Activated CD4-positive, alpha-beta T cell treated with anti-CD3 and anti-CD28 coated beads for 36 hours (primary cell): ENCODE data around the gene CBR1. TPM values are rescaled to one million over a fixed set of nuclear protein-coding genes. Genes with fewer than 3 reads are reported as not detected.
A peak's percentile ranks its signal among the peaks of the same experiment; 100 is the strongest.

ENCODE experiments used
- ATAC-seq: fragments of 200-7000 bp; cut with Tn5 transposase; one replicate; pipeline ENCODE4 v1.10.0; 2021; ENCODE audit warnings: mild to moderate bottlenecking, moderate library complexity
- CTCF ChIA-PET: fragments of 350-600 bp; sonication (Branson Sonifier 250); formaldehyde crosslinking; loops from one replicate; lab custom pipeline; 2021; ENCODE audit warnings: antibody characterized with exemption; lab: Charles Lee
- POLR2A ChIA-PET: fragments of 350-600 bp; sonication (Branson Sonifier 250); formaldehyde crosslinking; loops from one replicate; lab custom pipeline; 2021; ENCODE audit warnings: antibody characterized with exemption, inconsistent platforms; lab: Charles Lee
- DNase-seq: peaks from one replicate; pipeline ENCODE4 v3.0.0-alpha.2; 2020
- H3K27ac Mint-ChIP-seq: one replicate; pipeline ENCODE4 v1.8.0; 2021; ENCODE audit warnings: mixed read lengths
- H3K27me3 Mint-ChIP-seq: one replicate; pipeline ENCODE4 v1.8.0; 2021; ENCODE audit warnings: mixed read lengths
- H3K36me3 Mint-ChIP-seq: one replicate; pipeline ENCODE4 v1.8.0; 2021; ENCODE audit warnings: low read depth, mixed read lengths
- H3K4me1 Mint-ChIP-seq: one replicate; pipeline ENCODE4 v1.8.0; 2021; ENCODE audit warnings: mixed read lengths
- H3K4me3 Mint-ChIP-seq: one replicate; pipeline ENCODE4 v1.8.0; 2021; ENCODE audit warnings: mild to moderate bottlenecking, moderate library complexity, mixed read lengths
- H3K9me3 Mint-ChIP-seq: one replicate; pipeline ENCODE4 v1.8.0; 2021; ENCODE audit warnings: low read depth, mixed read lengths
- intact Hi-C, 2 experiments: fragments of 100-400 bp; cut with DNase I in 1 of 2; cut with micrococcal nuclease in 1 of 2; formaldehyde crosslinking; loops; one replicate each; pipeline versions ENCODE4 v1.14.2 to v1.15.1; 2022 to 2024; cut with DNase I, micrococcal nuclease
- total RNA-seq, 2 experiments: library from RNA; stranded (reverse); gene quantifications; one replicate each; pipeline ENCODE4 v1.2.3, GENCODE V29; 2021

CBR1 gene
- total RNA-seq, 2 experiments from 2014 or later, result 48.6 to 54.1 TPM

DNA sequence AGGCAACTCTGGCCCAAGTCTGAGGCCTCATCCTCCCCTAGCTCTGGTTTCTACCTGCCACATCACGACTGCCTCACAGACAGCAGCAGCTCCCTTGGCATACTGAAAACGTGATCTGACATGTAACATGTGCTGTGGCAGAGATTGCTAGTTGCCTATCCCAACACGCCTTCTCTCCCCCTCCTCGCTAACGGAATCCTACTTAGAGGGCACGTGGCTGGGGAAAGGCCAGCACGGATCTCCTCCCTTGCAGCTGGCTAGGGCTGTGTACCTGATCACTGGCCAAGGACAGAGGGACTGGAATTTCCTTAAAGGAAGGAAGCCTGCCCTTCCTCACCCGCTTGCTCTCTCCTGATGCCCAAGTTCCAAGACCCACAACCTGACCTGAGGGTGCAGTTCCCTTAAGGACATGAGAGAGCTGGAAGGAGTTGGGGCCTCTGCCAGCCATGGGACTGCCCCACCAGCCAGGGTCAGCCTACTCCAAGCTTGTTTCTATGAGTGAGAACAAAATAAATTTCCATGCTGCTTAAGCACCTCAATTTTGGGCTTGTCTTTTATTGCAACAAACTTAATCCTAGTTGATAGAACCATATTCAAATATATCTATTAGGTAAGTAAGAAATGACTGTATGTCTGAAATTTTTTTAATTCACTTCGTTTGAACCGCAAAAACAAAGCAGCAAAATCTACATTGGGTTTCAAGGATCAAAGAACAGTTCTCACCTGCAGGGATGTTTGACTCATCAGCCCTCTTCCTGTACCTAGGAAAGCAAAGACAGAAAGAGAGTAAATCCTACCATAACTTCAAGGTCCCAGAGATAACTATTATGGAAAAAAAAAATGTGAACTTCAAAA lies 16.7 kb upstream of the CBR1 start:
- POLR2A ChIA-PET, result no interaction called here
- Mint-ChIP-seq H3K27me3 (no peaks in the 10 kb centered on the region), H3K4me1 (peaks cover 22% of the 10 kb centered on the region), H3K27ac (peak overlapping the region; percentile 58), H3K4me3 (no peak overlapping the region), H3K36me3 (peaks cover 67% of the 10 kb centered on the region), H3K9me3 (no peaks in the 10 kb centered on the region)
- DNase-seq (no peak), ATAC-seq (peak; percentile 55)
- CTCF ChIA-PET, result interaction anchor here (0.5 to 1.2 kb wide), 6 partner anchors 12 to 1213 kb away, joined by 3 to 5 read pairs (median 4); no protein-coding TSS in a partner anchor
- intact Hi-C loops, result no loop called here

DNA sequence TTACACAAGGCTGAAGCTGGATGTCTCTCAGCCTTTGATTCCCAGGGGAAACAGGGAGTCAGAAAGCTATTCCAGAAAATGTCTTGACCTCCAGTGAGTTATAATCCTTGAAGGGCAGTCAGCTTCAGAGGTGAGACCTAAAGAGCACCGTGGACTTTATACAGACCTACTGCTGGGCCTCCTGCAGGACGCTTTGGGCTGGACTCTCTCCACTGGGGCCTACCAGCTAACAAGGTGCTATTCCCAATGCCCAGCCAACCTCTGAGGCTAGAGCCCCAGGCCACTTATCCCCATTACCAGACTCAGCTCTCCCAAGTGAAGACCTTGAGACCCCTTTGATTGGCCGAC lies 16.1 kb upstream of the CBR1 start:
- peak; percentile 19 for ATAC-seq
- intact Hi-C loops, result no loop called here
- Mint-ChIP-seq H3K27ac (no peak overlapping the region), H3K4me1 (peaks cover 24% of the 10 kb centered on the region), H3K9me3 (no peaks in the 10 kb centered on the region), H3K4me3 (no peak overlapping the region), H3K27me3 (no peaks in the 10 kb centered on the region), H3K36me3 (peaks cover 64% of the 10 kb centered on the region)
- no peak for DNase-seq
- ChIA-PET POLR2A (no interaction called here), CTCF (interaction anchor here (0.6 to 1.2 kb wide), 4 partner anchors 27 to 750 kb away, joined by 3 to 5 read pairs (median 4); no protein-coding TSS in a partner anchor)

DNA sequence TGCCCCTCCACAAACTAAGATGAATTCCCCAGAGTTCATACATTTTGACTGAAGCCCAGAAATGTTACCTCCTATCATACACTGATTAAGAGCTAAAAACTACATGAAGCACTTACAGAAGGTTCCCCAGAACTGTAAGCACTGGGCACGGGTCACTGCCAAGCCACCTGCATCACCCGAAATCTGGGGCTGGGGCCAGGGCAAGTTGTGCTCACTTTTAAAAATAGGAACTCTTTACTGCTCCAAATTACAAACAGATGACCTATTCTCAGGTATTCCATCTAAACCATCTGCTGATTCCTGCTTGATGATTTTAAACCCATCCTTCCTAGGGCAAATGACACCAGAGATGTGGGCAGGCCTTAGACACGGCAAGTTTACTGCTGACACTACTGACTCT lies 14.3 kb upstream of the CBR1 start:
- Mint-ChIP-seq H3K4me3 (no peak overlapping the region), H3K4me1 (peaks cover 27% of the 10 kb centered on the region), H3K9me3 (no peaks in the 10 kb centered on the region), H3K27me3 (no peaks in the 10 kb centered on the region), H3K27ac (no peak overlapping the region), H3K36me3 (peaks cover 52% of the 10 kb centered on the region)
- ChIA-PET CTCF (no interaction called here), POLR2A (no interaction called here)
- ATAC-seq (no peak), DNase-seq (no peak)
- intact Hi-C loops, result no loop called here

DNA sequence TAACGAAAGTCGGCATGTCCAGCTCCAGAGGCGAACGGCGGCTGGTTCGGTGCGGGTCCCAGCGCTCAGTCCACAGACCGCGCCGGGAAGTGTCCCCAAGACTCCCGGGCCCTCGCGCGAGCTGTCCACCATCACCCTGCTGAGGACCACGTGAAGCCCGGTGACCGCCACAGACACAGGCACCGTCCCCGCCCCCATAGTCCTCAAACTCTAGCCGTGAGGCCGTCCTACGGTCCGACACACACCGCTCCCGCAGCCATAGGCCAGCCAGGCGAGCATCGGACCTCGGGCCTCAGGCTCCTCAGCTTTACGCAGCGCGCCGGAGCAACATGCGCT lies 10.0 kb upstream of the CBR1 start:
- ChIA-PET CTCF (interaction anchor here (0.6 to 2.8 kb wide), 6 partner anchors 10 to 60 kb away, joined by 3 to 14 read pairs (median 4); partner anchors contain the start of gene CBR1), POLR2A (interaction anchor here (1.2 to 1.4 kb wide), 3 partner anchors 10 to 260 kb away, joined by 5 to 13 read pairs (median 6); partner anchors contain the start of genes CBR1 and MORC3)
- intact Hi-C loops, result loop anchor here (1.0 to 10.0 kb wide), 11 partner anchors 10 to 1305 kb away; partner anchors contain the start of genes DOP1B (in 2 of the 2), CBR3 (in 1 of the 2), CHAF1B (in 1 of the 2) and DYRK1A (in 1 of the 2)
- ATAC-seq (peak; percentile 23), DNase-seq (no peak)
- H3K9me3 Mint-ChIP-seq, result no peaks in the 10 kb centered on the region
- H3K27ac Mint-ChIP-seq, result peak overlapping the region; percentile 92
- peaks cover 14% of the 10 kb centered on the region for H3K4me1 Mint-ChIP-seq
- peak overlapping the region; percentile 89 for H3K4me3 Mint-ChIP-seq
- no peaks in the 10 kb centered on the region for H3K27me3 Mint-ChIP-seq
- peaks cover 30% of the 10 kb centered on the region for H3K36me3 Mint-ChIP-seq

DNA sequence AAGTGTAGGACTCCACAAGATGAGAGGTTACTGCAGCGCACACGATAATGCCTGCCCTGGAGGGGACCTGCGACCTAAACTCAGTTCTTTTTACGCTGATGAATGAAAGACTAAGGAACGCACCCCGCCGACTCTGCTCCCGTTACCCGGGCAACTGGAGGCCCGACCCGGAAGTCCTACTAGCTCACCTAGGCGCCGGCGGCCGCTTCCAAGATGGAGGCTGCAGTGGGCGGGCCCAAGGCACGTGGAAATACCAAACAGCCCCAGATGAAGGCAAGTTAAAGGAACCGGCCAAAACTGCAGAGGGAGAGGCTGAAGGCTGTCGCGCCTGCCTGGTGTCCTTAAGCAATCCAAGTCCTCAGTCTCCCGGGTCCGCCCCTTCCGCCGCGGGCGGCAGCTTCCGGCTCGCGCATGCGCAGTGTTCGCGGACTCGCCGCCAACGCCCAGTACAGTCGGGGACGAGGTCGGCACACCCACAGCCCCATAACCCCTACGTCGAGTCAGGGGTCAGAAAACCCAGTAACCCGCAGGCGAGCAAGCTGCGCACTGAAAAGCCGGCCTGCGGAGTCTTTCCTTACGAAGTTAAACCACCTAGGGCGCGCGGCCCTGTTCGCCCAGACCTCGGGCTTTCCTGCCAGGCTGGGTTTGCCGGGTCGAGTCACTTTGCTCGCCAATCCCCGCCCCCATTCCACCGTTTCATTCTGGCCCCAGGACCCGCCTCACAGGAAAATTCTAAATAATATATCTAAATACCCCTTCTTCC lies 9.5 kb upstream of the CBR1 start, which contains the start of gene SETD4:
Gene SETD4, minus strand, starts transcription at position 368 of the 763 bp plus-strand sequence. CDS start 1,638 bp downstream, outside the sequence.
- CTCF ChIA-PET, result interaction anchor here (0.6 to 2.8 kb wide), 7 partner anchors 10 to 65 kb away, joined by 3 to 14 read pairs (median 3); partner anchors contain the start of gene CBR1
- ATAC-seq (peak; percentile 92), DNase-seq (peak; percentile 95)
- Mint-ChIP-seq H3K9me3 (no peaks in the 10 kb centered on the region), H3K4me1 (peaks cover 15% of the 10 kb centered on the region), H3K4me3 (peak within 1 kb of the TSS; percentile 89), H3K27ac (peak within 1 kb of the TSS; percentile 92), H3K36me3 (peaks cover 25% of the 10 kb centered on the region), H3K27me3 (no peaks in the 10 kb centered on the region)
- POLR2A ChIA-PET, result interaction anchor here (1.2 to 1.4 kb wide), 3 partner anchors 10 to 260 kb away, joined by 5 to 13 read pairs (median 6); partner anchors contain the start of genes CBR1 and MORC3
- intact Hi-C loops, result loop anchor here (1.0 to 10.0 kb wide), 11 partner anchors 9 to 1304 kb away; partner anchors contain the start of genes DOP1B (in 2 of the 2), CBR3 (in 1 of the 2), CHAF1B (in 1 of the 2) and DYRK1A (in 1 of the 2)

DNA sequence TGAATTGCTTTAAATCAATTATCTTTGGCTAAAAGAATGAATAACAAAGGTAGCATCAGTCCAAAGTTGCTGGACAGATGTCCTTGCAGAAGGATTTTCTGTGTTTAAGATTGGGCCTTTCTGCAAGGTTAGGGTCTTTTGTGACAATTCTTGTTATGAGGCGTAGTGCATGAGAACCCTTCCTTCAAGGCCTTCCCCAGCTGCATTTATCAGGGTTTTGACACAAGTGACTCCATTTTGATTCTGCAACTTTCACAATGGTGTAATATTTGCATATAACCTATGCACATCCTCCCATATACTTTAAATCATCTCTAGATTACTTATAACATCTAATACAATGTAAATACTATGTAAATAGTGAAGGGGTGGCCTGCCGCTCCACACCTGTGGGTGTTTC lies 8.4 kb upstream of the CBR1 start:
- H3K36me3 Mint-ChIP-seq, result peaks cover 19% of the 10 kb centered on the region
- intact Hi-C loops, result loop anchor here (2.0 to 10.0 kb wide), 5 partner anchors 73 to 1303 kb away; partner anchors contain the start of genes CBR3 (in 1 of the 2), CHAF1B (in 1 of the 2), DYRK1A (in 1 of the 2) and PIGP (in 1 of the 2)
- ATAC-seq (no peak), DNase-seq (no peak)
- no peak overlapping the region for H3K4me3 Mint-ChIP-seq
- no peaks in the 10 kb centered on the region for H3K27me3 Mint-ChIP-seq
- POLR2A ChIA-PET, result interaction anchor here (0.6 kb wide), 1 partner anchor 1689 kb away, joined by 3 read pairs; no protein-coding TSS in a partner anchor
- H3K4me1 Mint-ChIP-seq, result peaks cover 25% of the 10 kb centered on the region
- H3K27ac Mint-ChIP-seq, result no peak overlapping the region
- no peaks in the 10 kb centered on the region for H3K9me3 Mint-ChIP-seq
- CTCF ChIA-PET, result no interaction called here

DNA sequence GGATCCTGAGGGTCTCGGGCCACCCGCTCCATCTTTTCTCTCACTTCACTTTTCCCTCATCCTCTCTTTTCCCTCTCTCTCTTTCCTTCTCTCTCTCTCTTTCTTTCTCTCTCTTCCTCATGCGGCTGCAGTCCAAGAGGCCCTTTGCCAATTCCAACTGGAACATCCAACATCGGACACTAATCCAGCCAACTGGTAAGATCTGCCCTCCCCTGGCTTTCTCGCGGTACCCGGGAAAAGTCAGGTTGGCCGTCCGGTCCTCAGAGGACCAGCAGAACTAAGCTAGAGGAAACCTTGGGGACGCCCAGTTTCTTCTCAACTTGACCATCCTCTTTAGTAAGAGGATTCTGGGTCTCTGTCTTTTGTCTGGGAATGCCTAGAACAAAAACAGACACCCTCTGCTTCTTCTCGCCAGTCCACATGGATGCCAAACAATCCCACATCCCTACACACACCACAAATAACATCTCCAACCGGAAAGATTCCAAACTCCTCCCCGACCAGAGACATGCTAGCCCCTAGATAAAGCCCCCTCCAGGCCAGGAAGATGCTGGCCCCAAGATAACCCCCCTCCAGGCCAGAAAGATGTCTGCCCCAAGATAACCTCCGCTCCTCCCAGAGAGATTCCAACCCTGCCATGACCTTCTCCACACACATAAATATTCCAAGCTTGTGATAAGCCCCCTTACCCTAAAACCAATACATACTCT lies 6.3 kb upstream of the CBR1 start:
- DNase-seq (no peak), ATAC-seq (no peak)
- intact Hi-C loops, result loop anchor here in 1 of 2 experiments (5.0 to 10.0 kb wide), 2 partner anchors 1009 to 1301 kb away; partner anchors contain the start of genes DYRK1A, PIGP and TTC3
- POLR2A ChIA-PET, result no interaction called here
- CTCF ChIA-PET, result interaction anchor here (2.1 kb wide), 1 partner anchor 9 kb away, joined by 6 read pairs; no protein-coding TSS in a partner anchor
- Mint-ChIP-seq H3K4me1 (peaks cover 15% of the 10 kb centered on the region), H3K27me3 (no peaks in the 10 kb centered on the region), H3K27ac (no peak overlapping the region), H3K9me3 (no peaks in the 10 kb centered on the region), H3K4me3 (no peak overlapping the region), H3K36me3 (peaks cover 4% of the 10 kb centered on the region)

DNA sequence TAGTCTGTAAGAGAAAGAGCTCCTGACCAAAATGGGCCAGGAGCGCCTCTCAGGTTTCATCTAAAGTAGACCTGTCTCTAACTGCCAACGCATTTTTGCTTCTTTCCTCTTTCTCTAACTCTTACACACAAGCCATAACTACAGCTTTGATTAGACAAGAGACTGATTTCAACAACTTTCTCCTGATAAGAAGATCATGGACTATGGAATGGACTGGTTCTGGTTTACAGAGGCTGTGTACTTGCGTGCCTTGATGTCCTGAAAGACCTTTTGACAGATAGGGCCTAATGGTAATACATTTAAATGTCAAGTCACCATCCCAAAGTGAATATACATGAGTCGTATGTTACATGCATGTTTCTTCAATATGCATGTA lies 5.8 kb upstream of the CBR1 start:
- ATAC-seq (no peak), DNase-seq (no peak)
- peaks cover 4% of the 10 kb centered on the region for H3K9me3 Mint-ChIP-seq
- ChIA-PET POLR2A (no interaction called here), CTCF (interaction anchor here (2.1 kb wide), 1 partner anchor 9 kb away, joined by 6 read pairs; no protein-coding TSS in a partner anchor)
- peaks cover 13% of the 10 kb centered on the region for H3K4me1 Mint-ChIP-seq
- no peaks in the 10 kb centered on the region for H3K27me3 Mint-ChIP-seq
- H3K4me3 Mint-ChIP-seq, result no peak overlapping the region
- peaks cover 4% of the 10 kb centered on the region for H3K36me3 Mint-ChIP-seq
- H3K27ac Mint-ChIP-seq, result no peak overlapping the region
- intact Hi-C loops, result loop anchor here in 1 of 2 experiments (5.0 to 10.0 kb wide), 2 partner anchors 1008 to 1301 kb away; partner anchors contain the start of genes DYRK1A, PIGP and TTC3

DNA sequence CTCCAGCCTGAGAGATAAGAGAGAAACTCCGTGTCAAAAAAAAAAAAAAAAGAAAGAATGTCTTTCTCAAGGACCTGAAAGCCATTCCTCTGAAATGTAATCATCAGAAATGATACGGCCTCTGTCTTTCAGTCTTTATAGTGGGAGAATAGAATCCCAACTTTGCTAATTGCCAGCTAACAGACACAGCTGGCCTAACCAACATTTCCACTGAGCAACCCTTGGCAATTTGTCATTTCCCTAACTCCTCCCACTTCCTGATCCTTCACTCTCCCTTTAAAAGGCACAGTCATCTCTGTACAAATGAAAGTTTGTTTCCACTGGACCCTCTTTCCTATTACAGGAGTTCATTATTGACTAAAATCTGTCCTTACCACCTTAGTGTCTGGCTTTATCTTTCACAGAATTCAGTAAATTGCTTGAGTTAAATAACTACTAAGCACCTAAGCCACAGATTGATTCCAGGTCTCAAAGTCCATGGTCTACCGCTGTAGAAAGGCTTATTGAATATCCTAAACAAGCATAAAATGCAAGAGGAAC lies 4.3 kb upstream of the CBR1 start:
- Mint-ChIP-seq H3K27ac (no peak overlapping the region), H3K27me3 (no peaks in the 10 kb centered on the region), H3K36me3 (peaks cover 14% of the 10 kb centered on the region), H3K4me1 (peaks cover 22% of the 10 kb centered on the region), H3K9me3 (peaks cover 6% of the 10 kb centered on the region), H3K4me3 (no peak overlapping the region)
- intact Hi-C loops, result loop anchor here in 1 of 2 experiments (1.0 to 10.0 kb wide), 3 partner anchors 39 to 1448 kb away; partner anchors contain the start of genes DYRK1A and RCAN1
- ChIA-PET POLR2A (interaction anchor here (0.5 kb wide), 1 partner anchor 10 kb away, joined by 3 read pairs; no protein-coding TSS in a partner anchor), CTCF (interaction anchor here (0.6 kb wide), 1 partner anchor 922 kb away, joined by 4 read pairs; no protein-coding TSS in a partner anchor)
- ATAC-seq, result peak; percentile 35
- DNase-seq, result peak; percentile 58
